Measurements from ENCODE around the gene C4A. TPM values are rescaled to one million over a fixed set of nuclear protein-coding genes. Genes with fewer than 3 reads are reported as not detected.

C4A gene
- total and polyA plus RNA-seq, 2 experiments from 2014 or later = 1.9 to 2.2 TPM

DNA sequence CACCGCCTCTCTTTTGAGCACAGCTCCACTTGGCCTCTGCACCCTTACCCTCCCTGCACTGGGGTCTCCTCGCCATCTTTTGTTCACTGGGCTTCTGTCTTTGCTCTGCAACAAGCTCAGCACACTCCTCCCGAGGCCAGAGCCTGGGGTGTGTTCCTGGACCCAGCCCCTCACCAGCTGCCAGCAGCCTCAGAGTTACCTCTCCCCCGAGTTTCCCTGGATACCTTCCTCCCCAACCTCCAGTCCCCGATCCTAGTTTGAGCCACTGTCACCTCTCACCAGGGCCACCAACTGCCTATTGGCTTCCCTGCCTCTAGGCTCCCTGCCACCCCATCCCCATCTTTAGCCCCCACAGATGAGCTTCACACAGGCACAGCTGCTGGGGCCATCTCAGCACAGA is 68.7 kb downstream of the C4A start:
- no peaks in the 10 kb centered on the region for H3K36me3 ChIP-seq
- H3K4me3 ChIP-seq = no peak overlapping the region
- no peaks in the 10 kb centered on the region for H3K27me3 ChIP-seq
- no peaks in the 10 kb centered on the region for H3K4me1 ChIP-seq (ENCODE audit: low read depth)
- H3K27ac ChIP-seq = no peak overlapping the region
- DNase-seq (ENCODE audit: low read depth in 1 of 2, low spot score in 1 of 2) = no peak
- no peaks in the 10 kb centered on the region for H3K9me3 ChIP-seq (ENCODE audit: low read depth)
- TF ChIP-seq, protein P1, sequence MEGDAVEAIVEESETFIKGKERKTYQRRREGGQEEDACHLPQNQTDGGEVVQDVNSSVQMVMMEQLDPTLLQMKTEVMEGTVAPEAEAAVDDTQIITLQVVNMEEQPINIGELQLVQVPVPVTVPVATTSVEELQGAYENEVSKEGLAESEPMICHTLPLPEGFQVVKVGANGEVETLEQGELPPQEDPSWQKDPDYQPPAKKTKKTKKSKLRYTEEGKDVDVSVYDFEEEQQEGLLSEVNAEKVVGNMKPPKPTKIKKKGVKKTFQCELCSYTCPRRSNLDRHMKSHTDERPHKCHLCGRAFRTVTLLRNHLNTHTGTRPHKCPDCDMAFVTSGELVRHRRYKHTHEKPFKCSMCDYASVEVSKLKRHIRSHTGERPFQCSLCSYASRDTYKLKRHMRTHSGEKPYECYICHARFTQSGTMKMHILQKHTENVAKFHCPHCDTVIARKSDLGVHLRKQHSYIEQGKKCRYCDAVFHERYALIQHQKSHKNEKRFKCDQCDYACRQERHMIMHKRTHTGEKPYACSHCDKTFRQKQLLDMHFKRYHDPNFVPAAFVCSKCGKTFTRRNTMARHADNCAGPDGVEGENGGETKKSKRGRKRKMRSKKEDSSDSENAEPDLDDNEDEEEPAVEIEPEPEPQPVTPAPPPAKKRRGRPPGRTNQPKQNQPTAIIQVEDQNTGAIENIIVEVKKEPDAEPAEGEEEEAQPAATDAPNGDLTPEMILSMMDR (IDR thresholded peaks at IDR 0.05; ENCODE audit: low read depth, low read length) = no peak

Other genes starting within 250 kb of the C4A start
Only the 30 nearest of the 32 such genes appear.
- 3.9 and 11.6 TPM in 2 replicates for gene SAPCD1, start 219.4 kb upstream of the C4A start, total RNA-seq
- gene SAPCD1, start 219.4 kb upstream of the C4A start, polyA plus RNA-seq = 2.1 and 4.2 TPM in 2 replicates
- gene VWA7, start 204.7 kb upstream of the C4A start, total RNA-seq = 16.1 and 24.7 TPM in 2 replicates
- gene VWA7, start 204.7 kb upstream of the C4A start, polyA plus RNA-seq = 9.9 and 12.3 TPM in 2 replicates
- gene VARS1, start 186.3 kb upstream of the C4A start, total RNA-seq = 46.3 and 49.7 TPM in 2 replicates
- 51.5 and 63.9 TPM in 2 replicates for gene VARS1, start 186.3 kb upstream of the C4A start, polyA plus RNA-seq
- 58.9 and 64.2 TPM in 2 replicates for gene LSM2, start 175.1 kb upstream of the C4A start, total RNA-seq
- gene LSM2, start 175.1 kb upstream of the C4A start, polyA plus RNA-seq = 76.8 and 88.6 TPM in 2 replicates
- 1.6 and 3.1 TPM in 2 replicates for gene HSPA1L, start 166.8 kb upstream of the C4A start, total RNA-seq
- 4.5 and 5.2 TPM in 2 replicates for gene HSPA1L, start 166.8 kb upstream of the C4A start, polyA plus RNA-seq
- gene HSPA1A, start 166.5 kb upstream of the C4A start, total RNA-seq = 122 and 167 TPM in 2 replicates
- 51.2 and 92.3 TPM in 2 replicates for gene HSPA1A, start 166.5 kb upstream of the C4A start, polyA plus RNA-seq
- gene HSPA1B, start 154.3 kb upstream of the C4A start, total RNA-seq = 184 and 226 TPM in 2 replicates
- gene HSPA1B, start 154.3 kb upstream of the C4A start, polyA plus RNA-seq = 88.0 and 88.8 TPM in 2 replicates
- 26.6 and 34.9 TPM in 2 replicates for gene NEU1, start 119.2 kb upstream of the C4A start, total RNA-seq
- gene NEU1, start 119.2 kb upstream of the C4A start, polyA plus RNA-seq = 27.3 and 27.6 TPM in 2 replicates
- gene SLC44A4, start 103.1 kb upstream of the C4A start, total RNA-seq = not detected in 2 replicates
- 0.60 TPM in 1 of 2 replicates, not detected in the other for gene SLC44A4, start 103.1 kb upstream of the C4A start, polyA plus RNA-seq
- gene EHMT2, start 84.4 kb upstream of the C4A start, total RNA-seq = 98.3 and 120 TPM in 2 replicates
- gene EHMT2, start 84.4 kb upstream of the C4A start, polyA plus RNA-seq = 89.6 and 115 TPM in 2 replicates
- 20.1 and 32.0 TPM in 2 replicates for gene ZBTB12, start 80.0 kb upstream of the C4A start, total RNA-seq
- gene ZBTB12, start 80.0 kb upstream of the C4A start, polyA plus RNA-seq = 0.62 TPM in 1 of 2 replicates, not detected in the other
- 1.9 TPM in 2 replicates for gene C2, start 54.3 kb upstream of the C4A start, total RNA-seq
- gene C2, start 54.3 kb upstream of the C4A start, polyA plus RNA-seq = 0.48 and 1.5 TPM in 2 replicates
- gene CFB, start 36.0 kb upstream of the C4A start, total RNA-seq = 0.42 and 0.66 TPM in 2 replicates
- gene CFB, start 36.0 kb upstream of the C4A start, polyA plus RNA-seq = 1.3 TPM in 1 of 2 replicates, not detected in the other
- gene NELFE, start 23.1 kb upstream of the C4A start, total RNA-seq = 165 and 186 TPM in 2 replicates
- 146 and 201 TPM in 2 replicates for gene NELFE, start 23.1 kb upstream of the C4A start, polyA plus RNA-seq
- 36.4 and 62.6 TPM in 2 replicates for gene SKIC2, start 22.9 kb upstream of the C4A start, total RNA-seq
- gene SKIC2, start 22.9 kb upstream of the C4A start, polyA plus RNA-seq = 53.1 and 68.5 TPM in 2 replicates
- 36.7 and 44.9 TPM in 2 replicates for gene DXO, start 9.9 kb upstream of the C4A start, total RNA-seq
- 37.6 and 49.9 TPM in 2 replicates for gene DXO, start 9.9 kb upstream of the C4A start, polyA plus RNA-seq
- gene C4B, start 32.7 kb downstream of the C4A start, total RNA-seq = 4.1 and 4.2 TPM in 2 replicates
- gene C4B, start 32.7 kb downstream of the C4A start, polyA plus RNA-seq = 2.7 and 5.8 TPM in 2 replicates
- gene CYP21A2, start 56.4 kb downstream of the C4A start, total RNA-seq = 0.92 and 1.0 TPM in 2 replicates
- gene CYP21A2, start 56.4 kb downstream of the C4A start, polyA plus RNA-seq = 0.62 TPM in 1 of 2 replicates, not detected in the other
- 3.0 and 9.3 TPM in 2 replicates for gene TNXB, start 127.3 kb downstream of the C4A start, total RNA-seq
- gene TNXB, start 127.3 kb downstream of the C4A start, polyA plus RNA-seq = 0.92 and 1.7 TPM in 2 replicates
- 39.7 and 60.8 TPM in 2 replicates for gene ATF6B, start 146.2 kb downstream of the C4A start, total RNA-seq
- 43.0 and 49.5 TPM in 2 replicates for gene ATF6B, start 146.2 kb downstream of the C4A start, polyA plus RNA-seq
- gene FKBPL, start 148.2 kb downstream of the C4A start, total RNA-seq = 7.0 and 7.7 TPM in 2 replicates
- 10.0 and 14.2 TPM in 2 replicates for gene FKBPL, start 148.2 kb downstream of the C4A start, polyA plus RNA-seq
- 0.78 and 4.4 TPM in 2 replicates for gene PRRT1, start 169.9 kb downstream of the C4A start, total RNA-seq
- 4.9 and 6.2 TPM in 2 replicates for gene PRRT1, start 169.9 kb downstream of the C4A start, polyA plus RNA-seq
- gene PPT2, start 172.1 kb downstream of the C4A start, total RNA-seq = 42.7 and 147 TPM in 2 replicates
- 34.6 and 50.2 TPM in 2 replicates for gene PPT2, start 172.1 kb downstream of the C4A start, polyA plus RNA-seq
- gene EGFL8, start 182.5 kb downstream of the C4A start, total RNA-seq = 10.2 and 18.7 TPM in 2 replicates
- gene EGFL8, start 182.5 kb downstream of the C4A start, polyA plus RNA-seq = 10.1 and 15.2 TPM in 2 replicates
- 128 and 146 TPM in 2 replicates for gene AGPAT1, start 194.0 kb downstream of the C4A start, total RNA-seq
- 69.3 and 69.6 TPM in 2 replicates for gene AGPAT1, start 194.0 kb downstream of the C4A start, polyA plus RNA-seq
- 180 and 188 TPM in 2 replicates for gene RNF5, start 196.3 kb downstream of the C4A start, total RNA-seq
- 232 and 237 TPM in 2 replicates for gene RNF5, start 196.3 kb downstream of the C4A start, polyA plus RNA-seq
- 5.0 and 13.5 TPM in 2 replicates for gene AGER, start 202.2 kb downstream of the C4A start, total RNA-seq
- gene AGER, start 202.2 kb downstream of the C4A start, polyA plus RNA-seq = 4.8 and 9.8 TPM in 2 replicates
- gene PBX2, start 208.1 kb downstream of the C4A start, total RNA-seq = 124 and 130 TPM in 2 replicates
- 17.3 and 23.9 TPM in 2 replicates for gene PBX2, start 208.1 kb downstream of the C4A start, polyA plus RNA-seq
- 16.7 and 18.0 TPM in 2 replicates for gene GPSM3, start 210.6 kb downstream of the C4A start, total RNA-seq
- gene GPSM3, start 210.6 kb downstream of the C4A start, polyA plus RNA-seq = 14.5 and 17.4 TPM in 2 replicates
- gene NOTCH4, start 242.0 kb downstream of the C4A start, total RNA-seq = 5.0 and 5.4 TPM in 2 replicates
- gene NOTCH4, start 242.0 kb downstream of the C4A start, polyA plus RNA-seq = 3.2 and 7.2 TPM in 2 replicates